ENCODE measurements around the gene PLB1.

The PLB1 gene

GRCh38 chr2:28617502-28618184 is 121.8 kb downstream of the PLB1 start:
- DNase-seq = no peak

DNA sequence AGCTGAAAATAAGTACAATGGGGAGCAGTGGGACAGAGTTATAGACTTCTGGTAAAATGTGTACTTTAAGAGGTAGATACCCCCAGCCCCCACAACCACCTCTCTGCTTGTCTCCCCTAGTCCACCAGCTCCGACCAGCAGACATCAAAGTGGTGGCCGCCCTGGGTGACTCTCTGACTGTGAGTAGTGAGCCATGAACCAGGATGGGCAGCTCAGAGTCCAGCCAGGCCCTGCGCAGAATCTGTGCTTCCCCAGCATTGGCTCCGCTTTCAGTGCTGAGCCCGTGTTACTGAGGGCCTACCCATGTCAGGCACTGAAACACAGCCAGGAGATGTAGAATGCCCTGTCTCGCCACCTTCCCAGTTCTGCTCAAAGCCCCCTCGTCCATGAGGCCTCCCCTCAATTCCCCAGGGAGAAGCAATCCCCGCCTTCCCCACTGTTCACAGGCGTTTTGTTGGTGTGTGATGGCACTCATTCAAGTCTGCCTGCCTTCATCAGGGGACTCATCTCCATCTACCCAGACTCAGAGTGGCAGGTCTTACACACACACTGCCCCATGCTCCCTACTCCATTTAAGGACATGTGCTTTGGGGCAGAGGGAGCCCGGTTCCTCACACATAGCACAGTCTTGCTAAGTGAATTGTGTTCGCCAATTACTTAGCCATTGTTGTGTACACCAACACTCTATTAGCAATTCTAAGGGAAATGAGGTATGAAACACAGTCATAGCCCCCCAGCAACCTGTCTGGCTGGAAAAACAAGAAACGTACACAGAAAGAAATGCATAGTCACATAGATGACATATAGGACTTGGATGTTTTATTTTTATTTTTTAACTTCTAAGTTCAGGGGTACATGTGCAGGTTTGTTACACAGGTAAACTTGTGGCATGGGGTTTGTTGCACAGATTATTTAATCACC is 122.6 kb downstream of the PLB1 start:
- no peak for DNase-seq

DNA sequence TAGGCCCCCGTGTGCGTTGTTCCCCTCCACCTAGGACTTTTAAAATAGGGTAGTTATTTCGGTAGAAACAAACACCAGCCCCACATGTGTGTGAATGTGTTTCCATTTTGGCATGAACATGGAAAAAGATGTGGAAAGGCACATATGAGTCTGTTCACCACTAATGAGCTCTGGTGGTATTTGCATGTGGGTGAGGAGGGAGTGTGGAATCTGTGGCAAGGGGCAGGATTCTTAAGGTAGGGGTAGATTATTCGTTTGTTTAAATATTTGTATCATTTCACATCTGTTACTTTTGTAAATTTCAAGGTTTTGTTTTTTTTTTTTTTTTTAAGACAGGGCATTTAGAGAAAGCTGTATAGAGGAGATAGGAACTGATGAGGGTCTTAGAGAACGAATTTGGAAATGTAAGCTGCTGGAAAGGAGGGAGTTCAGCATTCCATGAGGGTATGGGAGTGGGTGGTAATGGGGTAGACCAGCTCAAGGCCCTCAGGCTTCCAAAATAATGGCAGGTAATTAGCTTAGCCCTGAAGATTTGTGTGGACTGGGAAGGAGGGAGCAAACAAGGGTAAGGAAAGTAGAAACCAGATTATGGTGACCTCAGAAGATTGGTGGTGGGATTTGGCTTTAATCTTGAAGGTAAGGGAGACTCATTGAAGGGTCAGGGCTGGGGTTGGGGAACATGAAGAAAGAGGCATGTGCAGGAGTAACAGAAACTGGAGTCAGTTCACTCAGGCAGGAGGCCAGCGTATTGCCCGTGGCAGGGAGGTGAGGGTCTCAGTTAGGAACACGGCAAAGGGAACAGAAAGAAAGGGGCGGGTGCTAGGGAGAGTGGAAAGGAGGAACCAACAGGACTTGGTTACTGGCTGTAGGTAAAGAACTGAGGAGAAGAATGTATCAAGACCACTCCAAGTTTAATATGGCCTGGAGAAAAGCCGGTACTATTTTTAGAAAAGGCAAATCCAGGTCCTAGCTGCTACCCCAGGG is 123.6 kb downstream of the PLB1 start:
- DNase-seq = no peak

- no peak for DNase-seq
Observed at GRCh38 chr2:28620291-28620793, 124.5 kb downstream of the PLB1 start.

GRCh38 chr2:28620801-28621171 is 124.9 kb downstream of the PLB1 start:
- no peak for DNase-seq

DNA sequence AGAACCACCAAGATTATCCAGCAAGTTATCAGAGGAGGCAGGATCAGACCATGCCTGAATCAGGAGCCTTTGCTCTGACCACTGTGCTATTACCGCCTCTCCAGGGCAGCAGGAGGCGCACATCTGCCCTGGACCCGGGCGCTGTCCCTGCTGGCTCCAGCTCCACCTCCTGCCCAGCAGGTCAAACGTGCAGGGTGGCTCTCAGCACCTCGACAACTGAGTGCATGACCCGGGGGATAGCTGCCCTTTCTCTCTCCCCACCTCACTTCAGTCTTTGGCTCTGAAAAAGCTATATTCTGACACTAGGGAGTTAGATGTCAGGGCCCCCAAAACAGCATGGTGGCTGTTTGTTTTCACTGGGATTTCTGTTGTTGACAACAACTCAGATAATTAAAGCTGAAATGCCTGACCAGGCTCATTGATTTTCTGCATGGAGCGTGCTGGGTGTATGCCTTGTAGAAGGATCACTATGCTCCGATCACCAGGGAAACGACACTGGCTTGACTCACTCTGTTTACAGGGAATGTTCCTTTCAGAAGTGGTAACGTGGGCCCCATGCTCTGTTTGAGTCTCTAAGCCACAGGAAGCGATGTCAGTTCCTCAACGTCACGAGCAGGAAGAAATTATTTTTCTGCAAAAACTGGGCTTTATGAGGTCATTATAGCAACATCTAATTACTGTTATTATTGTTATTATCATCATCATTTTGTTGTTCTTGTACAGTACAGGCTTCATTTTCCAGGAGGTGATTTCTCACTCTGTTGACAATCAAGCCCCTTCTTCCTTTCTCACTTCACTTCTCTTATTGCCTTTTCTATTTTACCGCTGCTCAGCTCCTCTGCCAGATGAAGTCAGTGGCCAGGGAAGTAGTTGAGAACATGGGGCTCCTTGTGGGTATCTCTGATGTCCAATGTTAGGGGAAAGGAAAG is 125.6 kb downstream of the PLB1 start:
- peak; percentile 65 for DNase-seq

GRCh38 chr2:28622101-28622499 is 126.2 kb downstream of the PLB1 start:
- no peak for DNase-seq

GRCh38 chr2:28623582-28624405 is 127.9 kb downstream of the PLB1 start:
- no peak for DNase-seq

- no peak for DNase-seq
Observed at GRCh38 chr2:28624436-28624792, 128.6 kb downstream of the PLB1 start.

DNA sequence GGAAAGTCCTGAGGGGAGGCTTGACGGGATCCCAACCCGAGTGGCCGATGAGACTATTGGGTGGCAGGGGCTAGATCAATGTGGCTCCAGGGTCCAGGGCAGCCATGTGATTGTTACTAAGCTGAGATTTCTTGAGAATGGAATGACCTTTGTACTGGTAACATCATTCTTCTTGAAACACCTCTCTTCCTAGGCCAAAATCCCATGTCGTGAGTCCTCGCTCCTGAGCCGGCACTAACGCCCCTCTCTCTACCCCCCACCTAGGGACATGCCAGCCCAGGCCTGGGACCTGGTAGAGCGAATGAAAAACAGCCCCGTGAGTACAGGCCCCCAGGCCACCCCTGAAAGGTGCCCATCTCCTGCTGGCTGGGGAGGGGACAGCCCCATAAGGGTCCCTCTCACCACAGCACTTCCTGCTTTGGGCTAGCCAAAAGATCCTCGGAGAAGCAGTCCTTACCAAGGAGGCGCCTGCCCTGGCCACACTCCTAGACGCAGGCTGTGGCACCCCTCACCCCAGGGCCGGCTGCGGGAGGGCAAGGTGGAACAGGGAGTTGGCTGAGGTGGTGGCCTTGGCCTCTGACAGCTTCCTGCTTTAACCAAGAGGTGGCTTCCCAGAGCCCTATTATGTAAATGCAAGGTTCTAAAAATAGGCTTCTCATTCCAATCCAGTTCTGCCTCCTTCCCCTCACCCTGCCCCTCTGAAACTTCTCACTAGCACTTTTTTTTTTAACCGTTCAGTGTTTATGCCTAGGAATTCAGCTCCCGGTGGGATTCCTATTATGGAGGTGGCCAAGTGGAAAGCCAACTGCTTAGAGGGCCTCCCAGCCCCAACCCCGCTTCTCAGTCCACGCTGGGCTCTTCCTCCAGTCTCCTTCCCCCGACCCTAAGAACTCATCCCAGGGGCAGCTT is 129.2 kb downstream of the PLB1 start:
- peak; percentile 67 for DNase-seq

- DNase-seq = no peak
Observed at GRCh38 chr2:28626376-28626775, 130.5 kb downstream of the PLB1 start.

DNA sequence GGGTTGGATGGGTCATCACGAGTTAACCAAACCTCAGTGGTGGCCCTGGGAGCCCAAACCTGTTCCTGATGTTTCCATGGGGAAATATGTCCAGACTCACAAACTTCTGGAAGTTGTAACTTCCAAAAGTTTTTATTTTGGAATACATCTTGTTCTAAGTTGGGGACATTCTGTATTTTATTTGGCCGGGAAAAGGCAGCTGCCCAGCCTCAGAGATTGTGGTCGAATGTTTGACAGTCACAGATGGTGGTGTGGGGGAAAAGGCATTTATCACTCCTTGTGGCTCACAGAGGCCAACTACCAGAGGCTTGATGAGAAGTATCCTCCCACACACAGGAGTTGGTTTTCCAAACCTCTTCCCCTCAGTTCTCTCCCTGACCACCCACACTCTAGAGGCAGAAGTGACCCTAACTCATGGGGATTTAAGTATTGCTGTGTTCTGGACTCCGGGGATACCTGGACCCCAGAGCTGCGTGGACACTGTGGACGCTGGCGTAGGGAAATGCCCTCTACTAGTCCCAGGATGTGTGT is 131.1 kb downstream of the PLB1 start:
- DNase-seq = no peak

- peak; percentile 17 for DNase-seq
Observed at GRCh38 chr2:28627722-28628480, 132.0 kb downstream of the PLB1 start.

- DNase-seq = peak; percentile 15
Observed at GRCh38 chr2:28628506-28628905, 132.6 kb downstream of the PLB1 start.

GRCh38 chr2:28628987-28629386 is 133.1 kb downstream of the PLB1 start:
- DNase-seq = peak; percentile 14

- DNase-seq = no peak
Observed at GRCh38 chr2:28629910-28630309, 134.1 kb downstream of the PLB1 start.

DNA sequence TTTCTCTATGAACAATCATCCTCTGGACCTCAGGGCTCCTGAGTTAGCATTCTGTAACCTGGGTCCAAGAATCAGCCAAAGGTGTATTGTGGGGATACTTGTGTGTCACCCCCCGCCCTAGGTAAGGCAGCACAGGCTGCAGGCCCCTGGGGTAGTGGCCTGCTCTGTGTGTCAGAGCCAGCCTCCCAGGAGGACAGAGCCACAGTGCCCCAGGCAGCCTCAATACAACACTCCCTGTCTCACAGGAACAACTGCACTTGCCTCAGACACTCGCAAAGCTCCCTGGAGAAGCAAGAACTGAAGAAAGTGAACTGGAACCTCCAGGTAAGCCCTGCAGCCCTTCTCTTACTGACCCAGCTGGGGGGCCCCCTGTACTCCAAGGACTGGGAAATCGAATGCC is 134.5 kb downstream of the PLB1 start:
- DNase-seq = no peak

GRCh38 chr2:28631514-28632206 is 135.8 kb downstream of the PLB1 start:
- DNase-seq = no peak
